Cerebellar cortex (tissue), 1 donor: Measurements from ENCODE around the gene CYP3A7.
"Not testable (repeated sequence)": the region's sequence is repeated elsewhere in the genome, so short reads cannot be mapped to it uniquely, and the experiment has no call there.

Experiments used
- DNase-seq: peaks from one replicate; pipeline ENCODE4 v3.0.0-alpha.2; 2015; ENCODE audit warnings: low spot score

Gene CYP3A7

DNA sequence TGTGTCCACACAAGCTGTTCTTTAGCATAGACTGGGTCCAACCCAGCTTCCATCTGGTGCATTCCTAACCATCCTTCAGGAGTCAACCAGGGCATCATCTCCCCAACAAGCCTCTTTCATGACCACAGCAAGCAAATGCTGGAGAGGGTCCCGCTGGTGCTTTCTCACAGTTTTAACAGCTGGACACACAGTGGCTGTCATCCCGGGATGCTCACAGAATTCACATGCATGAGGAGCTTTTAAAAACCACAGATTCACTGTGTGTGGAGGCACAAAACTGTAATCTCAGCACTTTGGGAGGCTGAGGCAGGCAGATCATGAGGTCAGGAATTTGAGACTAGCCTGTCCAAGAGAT lies 6.4 kb upstream of the CYP3A7 start:
- DNase-seq: no peak

DNA sequence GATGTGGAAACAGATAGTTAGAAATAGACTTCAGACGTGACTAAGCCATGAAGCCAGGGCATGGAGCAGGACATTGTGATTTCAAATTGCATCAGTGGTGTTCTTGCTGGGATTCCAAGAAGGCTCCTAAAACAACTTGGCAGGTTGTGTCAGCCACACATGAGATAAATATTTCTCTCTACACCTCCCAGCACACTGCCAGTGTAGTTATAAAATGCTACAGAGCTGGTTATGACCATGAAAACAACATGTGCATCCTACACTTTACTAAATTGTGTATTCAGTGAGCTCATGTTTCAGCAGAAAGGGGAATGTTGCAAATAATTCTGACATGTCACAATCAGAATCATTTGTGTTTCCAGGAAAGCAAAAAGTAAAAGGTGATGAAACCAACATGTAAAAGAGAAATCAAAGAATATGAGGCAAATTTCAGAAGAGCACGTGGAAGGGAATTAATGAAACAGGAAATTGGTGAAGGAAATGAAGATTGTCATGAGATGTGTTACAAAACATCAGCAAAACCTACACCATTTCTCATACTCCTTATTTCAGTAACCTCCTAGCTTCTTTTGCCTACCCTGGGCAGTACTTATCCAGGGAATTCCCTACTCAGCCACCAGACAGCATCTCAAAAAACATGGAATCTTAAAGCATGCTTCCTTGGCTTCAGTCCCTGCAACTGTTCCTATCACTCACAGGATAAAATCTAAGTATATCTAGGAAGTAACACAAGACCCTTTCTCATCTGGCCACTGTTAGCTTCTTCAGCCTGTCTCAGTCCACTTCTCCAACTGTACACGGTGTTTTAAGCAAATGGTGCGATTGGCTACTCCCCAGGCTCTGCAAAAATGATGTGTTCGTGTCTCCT lies 5.8 kb upstream of the CYP3A7 start:
- DNase-seq: no peak

DNA sequence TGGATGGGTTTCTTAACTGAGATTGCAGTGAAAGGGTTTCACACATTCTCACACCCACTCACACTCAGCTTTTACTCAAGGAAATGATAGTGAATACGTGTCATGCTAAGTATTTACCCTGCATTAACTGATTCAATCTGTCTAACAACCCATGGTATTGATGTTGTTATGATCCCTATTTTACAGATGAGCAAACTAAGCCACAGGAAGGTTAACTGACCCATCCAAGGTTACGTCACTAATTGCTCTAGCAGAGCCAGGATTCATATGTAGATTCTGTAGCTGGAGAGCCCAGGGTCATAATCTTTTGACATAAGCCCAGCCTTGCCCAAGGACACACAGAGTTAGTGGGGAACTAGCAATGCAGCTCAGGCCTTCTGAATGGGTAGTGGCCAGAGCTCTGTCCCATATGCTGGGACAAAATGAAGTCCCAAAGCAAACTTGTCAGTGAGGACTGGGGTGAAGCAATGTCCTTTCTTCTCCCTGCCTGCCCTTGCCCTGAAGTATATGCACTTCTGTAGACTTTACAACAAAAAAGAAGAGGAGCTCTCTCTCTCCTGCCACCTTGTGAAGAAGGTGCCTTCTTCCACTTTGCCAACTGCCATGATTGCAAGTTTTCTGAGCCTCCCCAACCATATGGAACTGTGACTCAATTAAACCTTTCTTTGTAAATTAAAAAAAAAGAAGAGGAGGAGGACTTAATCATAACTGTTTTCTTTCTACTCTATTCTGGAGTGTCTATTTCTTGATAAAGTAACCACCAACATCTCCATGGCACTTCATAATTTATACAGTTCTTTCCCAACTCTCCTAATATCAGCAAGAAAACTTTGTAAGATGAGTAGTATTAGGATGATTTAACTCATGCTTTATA lies 4.9 kb upstream of the CYP3A7 start:
- no peak for DNase-seq

DNA sequence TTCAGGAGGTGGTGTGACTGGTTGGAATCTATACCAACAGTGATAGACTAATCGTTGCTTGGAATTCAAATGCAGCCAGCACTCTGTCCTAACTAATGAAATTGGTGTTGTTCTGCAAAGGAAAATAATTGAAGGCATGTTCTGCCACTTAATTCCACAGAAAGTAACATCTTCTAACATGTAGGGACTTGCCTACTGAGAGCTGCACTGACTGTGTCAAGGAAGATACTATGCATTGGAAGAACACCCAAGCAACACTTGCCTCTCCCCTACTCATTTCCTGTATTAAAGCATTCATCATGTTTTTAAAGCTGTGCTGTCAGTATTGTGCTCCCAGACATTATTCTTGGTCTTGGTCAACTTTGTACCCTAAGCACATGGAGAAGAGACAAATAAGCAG lies 2.7 kb upstream of the CYP3A7 start:
- no peak for DNase-seq

DNA sequence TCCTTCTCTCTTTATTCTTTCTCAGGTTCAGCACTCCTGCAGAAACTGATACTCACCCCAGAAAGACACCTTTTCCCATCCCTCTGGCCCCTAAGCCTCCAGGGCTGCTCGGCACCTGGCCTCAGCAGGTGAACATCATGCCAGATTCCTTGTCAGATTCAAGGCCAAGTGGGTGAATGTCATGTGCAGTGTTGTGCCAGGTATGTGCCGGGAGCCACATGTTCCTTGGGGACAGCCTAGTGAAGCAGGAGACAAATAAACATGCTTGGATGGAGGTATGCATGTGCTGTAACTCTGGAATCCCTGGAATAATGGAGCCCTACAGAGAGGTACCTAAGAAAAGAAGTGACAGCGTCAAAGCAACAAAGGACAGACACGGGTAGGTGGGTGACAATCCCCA lies 1.7 kb upstream of the CYP3A7 start:
- not testable (repeated sequence) for DNase-seq

DNA sequence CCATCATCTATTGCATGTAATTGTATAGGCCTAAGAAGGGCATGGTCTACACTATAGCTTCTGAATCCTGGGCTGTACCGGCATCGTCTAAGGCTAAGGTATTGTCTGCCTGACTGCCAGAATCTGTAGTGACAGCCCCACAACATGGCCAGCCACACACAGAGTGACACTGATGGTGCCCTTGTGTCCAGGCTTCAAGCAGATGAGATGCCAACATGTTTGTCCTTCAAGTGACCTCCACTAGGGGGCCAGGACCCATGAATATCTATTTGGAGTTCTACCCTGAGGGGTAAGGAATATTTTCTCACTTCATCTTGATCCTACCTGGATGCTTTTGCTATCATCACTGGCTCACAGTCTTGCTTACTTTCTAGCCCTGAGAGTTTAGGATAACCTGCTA lies 1.5 kb downstream of the CYP3A7 start:
- no peak for DNase-seq

DNA sequence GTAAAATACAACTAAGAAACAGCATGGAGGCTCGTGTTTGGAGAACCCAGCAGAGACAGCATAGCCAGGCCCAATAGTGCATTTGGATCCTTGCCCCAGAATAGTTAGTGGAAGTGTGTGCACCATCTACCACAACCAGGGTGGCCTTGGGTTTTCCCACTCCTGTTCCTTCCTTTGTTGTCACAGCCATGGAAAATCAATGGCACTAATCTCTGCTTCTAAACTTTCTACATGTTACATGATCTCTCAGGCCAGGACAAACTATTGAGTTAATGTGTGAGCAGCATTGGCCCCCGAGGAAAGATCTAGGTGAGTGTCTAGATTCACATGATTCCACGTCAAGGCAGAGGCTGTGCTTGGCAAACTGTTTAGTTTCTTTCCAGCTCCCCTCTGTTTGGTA lies 2.0 kb downstream of the CYP3A7 start:
- no peak for DNase-seq

DNA sequence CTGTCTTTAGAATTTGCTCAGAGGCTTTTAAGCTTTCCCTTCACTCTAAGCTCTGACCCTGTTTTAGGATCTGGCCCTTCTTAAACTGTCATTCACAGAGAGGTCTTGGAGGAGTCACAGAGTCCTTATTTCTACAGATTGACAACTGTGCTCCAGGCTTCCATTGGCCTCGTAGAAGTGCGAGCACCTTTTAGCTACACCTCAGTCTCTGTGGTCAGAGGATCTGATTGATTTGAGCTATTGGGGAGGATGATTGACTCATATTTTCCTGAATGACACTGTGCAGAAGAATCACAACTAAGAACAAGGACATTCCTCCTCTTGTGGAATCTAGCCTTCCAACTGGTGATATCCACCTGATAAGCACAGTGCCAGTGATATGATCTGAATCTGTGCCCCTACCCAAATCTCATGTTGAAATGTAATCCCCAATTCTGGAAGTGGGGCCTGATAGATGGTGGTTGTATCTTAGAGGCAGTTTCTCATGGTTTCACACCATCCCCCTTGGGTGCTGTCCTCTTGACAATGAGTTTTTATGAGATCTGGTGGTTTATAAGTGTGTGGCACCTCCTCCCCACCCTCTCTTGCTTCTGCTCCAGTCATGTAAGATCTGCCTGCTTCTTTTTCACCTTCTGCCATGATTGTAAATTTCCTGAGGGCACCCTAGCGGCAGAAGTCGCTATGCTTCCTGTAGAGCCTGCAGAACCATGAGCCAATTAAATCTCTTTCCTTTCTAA lies 3.2 kb downstream of the CYP3A7 start:
- DNase-seq: no peak

DNA sequence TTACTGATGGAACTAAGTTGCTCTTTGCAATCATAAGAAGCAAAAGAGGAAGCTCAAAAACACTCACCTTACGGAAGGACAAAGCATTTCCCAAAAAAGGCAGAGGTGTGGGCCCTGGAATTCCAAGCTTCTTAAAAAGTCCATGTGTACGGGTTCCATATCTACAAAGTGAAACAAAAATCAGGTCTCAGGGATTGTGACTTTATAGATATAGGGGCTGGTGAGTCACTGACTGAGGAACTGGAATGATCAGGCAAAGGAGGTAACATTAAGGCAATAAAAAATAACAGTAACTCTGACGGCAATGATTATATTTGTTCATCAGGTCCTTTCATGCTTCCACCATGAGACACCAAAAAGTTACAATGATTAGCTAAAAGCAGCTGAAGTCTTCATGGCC lies 4.0 kb downstream of the CYP3A7 start:
- no peak for DNase-seq

DNA sequence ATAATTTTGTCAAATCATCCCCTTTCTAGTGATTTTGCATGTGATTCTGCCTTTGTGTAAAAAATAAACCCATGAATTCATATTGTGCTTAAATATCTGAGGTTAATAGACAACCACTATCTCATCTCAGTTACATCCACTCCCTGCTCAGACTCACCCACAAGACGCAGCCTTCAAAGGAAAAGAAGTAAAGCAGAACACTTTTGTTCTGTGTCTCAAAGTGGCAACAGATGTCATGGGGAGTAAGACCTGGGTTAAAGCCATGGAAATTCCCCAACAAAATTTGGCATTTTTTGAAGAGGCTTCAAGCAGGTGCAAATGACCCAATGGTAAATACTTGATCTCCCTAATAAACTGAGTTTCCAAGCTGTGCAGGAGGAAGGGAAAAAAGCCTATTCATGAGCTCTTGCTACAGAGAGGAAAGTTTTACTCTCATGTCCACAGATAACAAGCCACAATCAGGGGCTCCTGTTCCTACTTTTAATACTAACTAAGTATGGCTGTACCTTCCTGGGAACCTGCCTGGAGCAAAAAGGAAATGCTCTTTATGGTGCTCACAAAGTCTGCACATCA lies 4.7 kb downstream of the CYP3A7 start:
- DNase-seq: no peak

DNA sequence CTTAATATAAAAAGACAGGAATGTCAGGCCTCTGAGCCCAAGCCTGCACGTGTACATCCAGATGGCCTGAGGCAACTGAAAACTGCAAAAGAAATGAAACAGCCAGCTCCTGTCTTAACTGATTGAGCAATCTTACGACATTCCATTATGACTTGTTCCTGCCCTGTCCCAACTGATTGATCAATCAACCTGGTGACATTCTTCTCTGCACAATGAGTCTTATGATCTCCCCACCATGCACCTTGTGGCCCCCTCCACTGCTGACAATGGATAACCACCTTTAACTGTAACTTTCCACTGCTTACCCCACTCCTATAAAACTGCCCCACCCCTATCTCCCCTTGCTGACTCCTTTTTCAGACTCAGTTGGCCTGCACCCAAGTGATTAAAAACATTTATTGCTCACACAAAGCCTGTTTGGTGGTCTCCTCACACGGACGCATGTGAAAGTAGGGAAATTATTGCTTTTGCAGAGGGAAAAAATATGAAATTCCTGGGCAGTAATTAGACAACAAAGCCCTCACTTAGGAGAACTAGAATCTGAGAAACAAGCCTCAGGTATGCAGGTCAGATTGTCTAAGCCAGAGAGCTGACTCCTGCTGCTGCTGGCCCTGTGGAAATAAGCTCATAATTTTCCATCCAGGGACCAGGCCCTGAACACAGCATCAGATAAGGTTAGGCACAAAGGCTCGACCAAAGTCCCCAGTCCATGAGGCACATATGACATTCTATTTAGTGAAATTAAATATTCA lies 5.3 kb downstream of the CYP3A7 start:
- no peak for DNase-seq

DNA sequence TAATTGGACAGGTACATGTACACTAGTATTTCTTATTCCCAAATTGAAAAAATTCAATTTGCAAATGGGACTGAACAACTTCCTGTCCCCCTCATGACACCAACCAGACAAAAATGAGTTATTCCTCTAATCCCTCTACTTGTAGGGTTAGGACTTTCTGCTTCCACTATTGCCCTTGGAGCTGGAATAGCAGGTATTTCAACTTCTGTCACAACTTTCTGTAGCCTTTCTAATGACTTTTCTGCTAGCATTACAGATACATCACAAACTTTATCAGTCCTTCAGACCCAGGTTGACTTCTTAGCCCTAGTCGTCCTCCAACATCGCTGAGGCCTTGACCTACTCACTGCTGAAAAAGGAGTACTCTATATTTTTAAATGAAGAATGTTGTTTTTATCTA lies 6.4 kb downstream of the CYP3A7 start:
- no peak for DNase-seq

DNA sequence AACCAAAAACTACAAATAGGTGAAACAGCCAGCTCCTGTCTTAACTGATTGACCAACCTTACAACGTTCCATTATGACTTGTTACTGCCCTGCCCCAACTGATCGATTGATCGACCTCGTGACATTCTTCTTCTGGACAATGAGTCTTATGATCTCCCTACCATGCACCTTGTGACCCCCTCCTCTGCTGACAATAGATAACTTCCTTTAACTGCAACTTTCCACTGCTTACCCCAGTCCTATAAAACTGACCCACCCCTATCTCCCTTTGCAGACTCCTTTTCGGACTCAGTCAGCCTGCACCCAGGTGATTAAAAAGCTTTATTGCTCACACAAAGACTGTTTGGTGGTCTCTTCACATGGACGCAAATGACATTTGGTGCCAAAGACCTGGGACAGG lies 11.8 kb downstream of the CYP3A7 start:
- DNase-seq: not testable (repeated sequence)

DNA sequence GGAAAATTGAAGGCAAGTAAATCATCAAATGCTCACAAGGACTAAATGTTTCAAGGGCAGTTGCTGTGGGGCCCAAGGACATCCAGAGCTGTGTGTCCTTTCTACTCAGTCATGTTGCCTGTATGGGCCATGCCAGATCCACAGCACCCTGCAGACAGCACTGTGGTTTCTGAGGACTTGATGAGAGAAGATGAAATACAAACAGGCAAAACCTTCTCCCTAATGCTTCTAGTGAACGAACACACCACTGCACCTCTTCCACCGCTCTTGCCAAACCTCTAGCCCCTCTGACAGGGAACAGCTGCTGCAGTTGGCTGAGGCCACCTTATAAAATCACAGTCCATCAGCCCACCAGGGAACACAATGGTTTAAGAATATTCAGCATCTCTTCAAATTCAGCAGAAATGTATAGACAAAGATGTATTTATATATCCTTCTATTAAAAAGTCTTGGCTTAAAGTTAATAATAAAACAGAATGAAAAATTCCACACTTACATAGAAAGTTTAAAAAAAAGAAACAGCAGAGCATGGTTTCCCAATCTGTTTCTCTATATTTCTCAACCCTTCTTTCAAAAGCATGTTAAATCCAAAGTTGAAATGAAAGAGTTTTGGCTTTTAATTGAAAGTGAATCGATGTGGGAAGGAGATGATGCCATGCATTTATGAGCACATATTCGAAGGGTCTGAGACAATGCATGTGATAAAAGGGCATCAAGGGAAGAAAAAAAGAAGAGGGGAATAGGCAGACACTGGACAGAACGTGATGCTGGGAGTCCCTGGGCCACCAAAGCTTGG lies 14.0 kb downstream of the CYP3A7 start:
- DNase-seq: no peak

DNA sequence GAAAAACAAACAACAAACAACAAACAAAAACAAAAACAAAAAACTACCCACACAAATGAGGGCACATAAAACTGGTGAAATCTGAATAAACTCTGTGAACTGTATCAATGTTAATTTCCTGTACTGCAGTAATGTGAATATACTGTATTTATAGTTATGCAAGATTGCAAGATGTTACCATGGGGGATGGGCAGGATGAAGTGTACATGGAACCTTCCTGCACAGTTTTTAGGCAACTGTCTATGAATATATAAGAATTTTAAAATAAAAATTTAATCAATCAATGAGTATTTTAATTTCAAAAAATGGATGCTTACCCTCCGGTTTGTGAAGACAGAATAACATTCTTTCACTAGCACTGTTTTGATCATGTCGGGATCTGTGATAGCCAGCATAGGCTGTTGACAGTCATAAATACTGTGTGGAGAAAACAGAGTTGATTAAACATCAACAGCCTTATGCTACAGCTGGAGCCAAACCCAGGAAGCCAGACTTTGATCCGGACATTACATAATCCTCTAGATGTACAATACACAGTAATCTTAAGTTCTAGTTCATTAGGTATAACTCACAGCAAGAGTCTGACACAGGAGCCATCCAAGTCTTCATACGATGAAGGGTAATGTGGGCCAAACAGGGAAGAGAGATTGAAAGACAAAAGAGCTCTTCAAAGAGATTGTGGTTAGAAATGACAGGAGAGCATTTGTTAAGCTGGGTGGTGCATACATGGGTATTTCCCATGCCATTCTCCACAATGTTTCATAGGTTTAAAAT lies 14.8 kb downstream of the CYP3A7 start:
- no peak for DNase-seq

DNA sequence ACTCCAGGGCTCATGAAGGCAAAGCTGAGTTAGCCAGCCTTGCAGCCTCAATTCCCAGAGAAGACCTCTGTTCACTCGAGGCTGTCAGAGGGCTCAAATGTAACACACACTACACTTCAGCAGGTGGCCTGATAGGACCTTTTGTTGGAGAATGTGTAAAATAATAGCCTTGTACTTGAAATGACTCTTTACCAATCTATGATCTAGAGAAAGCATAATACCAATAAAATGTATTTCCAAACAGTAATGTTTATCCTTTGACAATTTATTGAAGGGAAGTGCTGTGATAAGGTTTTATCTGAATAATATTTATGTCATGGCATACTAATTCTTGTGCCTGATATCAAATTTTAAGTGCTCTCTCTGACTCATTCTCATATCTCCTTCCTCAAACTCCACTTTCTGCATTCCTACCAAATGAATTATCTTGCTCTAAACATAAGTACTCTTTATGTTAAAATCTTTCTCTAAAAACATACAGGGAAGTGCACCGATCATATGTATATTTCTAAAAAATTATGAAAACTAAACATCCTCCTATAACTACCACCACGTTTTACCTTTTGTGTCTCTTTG lies 20.9 kb downstream of the CYP3A7 start:
- no peak for DNase-seq

DNA sequence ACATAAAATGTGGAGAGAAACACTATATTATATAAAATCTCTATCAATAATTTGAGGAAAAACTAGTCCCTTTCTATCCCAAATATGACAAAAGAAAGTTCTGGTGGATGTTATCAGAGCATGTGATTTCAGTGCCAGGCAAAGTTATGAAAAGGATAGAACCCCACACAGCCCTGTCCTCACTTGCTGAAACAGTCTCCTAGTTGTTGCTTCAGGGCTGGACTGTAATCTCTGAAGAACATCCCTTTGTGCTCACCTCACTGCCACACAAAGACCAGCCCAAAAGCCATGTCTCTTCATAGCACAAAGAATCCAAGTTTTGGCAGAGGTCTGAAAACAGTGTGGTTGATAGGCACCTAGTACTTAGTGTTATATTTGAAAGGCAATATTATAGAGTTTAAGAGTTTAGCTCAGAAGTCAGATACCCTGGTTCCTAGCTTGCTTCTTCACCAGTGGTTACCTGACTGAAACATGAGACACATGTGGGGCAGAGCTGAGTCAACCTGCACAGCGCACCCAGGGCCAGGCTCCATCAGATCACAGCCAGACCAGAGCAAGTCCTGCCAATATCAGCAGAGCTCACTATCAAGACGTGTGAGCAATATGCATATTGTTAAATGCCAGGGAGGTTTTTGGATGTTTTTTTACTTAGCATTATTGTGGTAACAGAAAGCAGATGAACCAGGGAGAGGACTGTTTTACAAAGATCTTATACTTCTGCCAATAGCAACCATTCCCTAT lies 25.0 kb downstream of the CYP3A7 start:
- no peak for DNase-seq

DNA sequence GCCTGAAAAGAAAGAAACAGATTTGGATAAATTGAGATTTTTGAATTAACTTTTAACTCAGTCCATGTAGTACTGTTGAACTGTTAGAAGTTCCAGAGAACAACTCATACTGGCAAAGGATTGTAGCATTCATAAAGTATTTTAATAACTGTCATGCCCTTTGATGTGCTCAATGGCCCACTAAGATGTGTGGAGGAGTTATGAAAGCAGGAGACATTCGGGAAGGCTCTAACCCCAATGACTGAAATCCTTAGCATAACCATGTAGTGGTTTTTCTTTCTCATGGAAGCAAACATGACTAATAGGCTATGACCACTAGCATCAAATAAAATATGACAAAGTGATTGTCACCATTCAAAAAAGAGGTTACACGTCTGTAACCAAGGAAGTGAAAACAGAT lies 25.7 kb downstream of the CYP3A7 start:
- DNase-seq: no peak

DNA sequence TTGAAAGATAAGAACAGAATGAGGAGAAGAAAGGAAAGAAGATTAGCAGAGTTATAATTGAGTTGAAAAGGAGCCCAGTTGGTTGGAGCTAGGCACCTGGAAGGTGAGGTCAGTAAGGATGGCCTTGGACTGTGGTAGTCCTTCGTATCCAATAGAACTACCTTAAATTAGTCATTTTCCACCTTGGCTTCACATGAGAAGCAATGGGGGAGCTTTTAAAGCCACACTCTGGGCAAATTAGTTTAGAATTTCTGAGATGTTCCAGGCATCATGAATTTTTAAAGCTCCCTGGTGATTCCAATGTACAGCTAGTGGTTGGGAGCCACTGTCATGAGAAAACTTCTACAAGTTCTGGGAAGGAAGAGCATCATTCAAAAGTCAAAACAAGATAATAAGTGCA lies 27.9 kb downstream of the CYP3A7 start:
- no peak for DNase-seq
